ENCODE data around the gene AAMDC. TPM values are rescaled to one million over a fixed set of nuclear protein-coding genes. Genes with fewer than 3 reads are reported as not detected.

AAMDC gene
- 25.9 to 32.0 TPM (median 28.9 TPM) in 5 replicates for total RNA-seq (2022; extraction: Qiagen RNA extraction; ENCODE audit: low read depth)

DNA sequence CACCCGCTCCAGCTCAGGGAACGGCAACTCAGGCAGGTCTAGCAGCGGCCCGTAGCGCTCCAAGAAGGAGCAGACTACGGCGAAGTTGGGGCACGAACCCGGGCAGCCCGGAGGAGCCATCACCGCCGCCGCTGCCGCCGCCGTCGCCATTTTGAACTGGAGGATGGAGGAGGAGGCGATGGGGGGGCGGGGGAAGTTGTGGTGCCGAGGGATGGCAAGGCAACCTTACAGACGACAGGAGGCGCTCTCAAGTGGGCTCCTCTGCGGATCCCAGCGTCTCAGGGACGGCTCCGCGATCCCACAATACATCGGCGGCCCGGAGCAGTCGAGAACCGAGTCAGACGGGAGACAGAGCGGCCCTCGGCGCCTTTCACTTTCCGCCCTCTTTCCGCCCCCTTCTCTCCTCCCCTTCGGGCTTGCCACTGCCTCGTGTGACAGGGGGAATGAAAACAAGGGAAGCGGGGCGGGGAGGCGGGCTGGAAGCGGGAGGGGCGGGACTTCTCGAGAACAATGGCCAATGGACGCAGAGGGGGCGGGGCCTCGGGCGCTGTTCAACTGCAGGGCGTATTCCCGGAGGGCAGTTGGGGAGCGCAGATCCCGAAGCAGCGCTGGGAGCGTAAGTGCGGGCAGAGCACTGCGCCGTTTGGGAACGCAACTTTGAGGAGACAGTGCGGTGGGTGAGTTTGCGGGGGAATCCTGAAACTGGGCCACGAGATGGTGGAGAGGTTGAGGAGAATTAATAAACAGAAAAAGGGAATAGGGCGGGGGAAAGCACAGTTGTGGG, at the start of gene AAMDC, which contains the start of gene RSF1:
AAMDC (plus strand) TSS at position 580 of the 784 bp plus-strand sequence. CDS start 21,353 bp downstream, outside the sequence.
RSF1 (minus strand) TSS at position 158 of the 784 bp plus-strand sequence; CDS start at position 150, 8 bp downstream.

Other genes with a start within 250 kb of the AAMDC start
- 1.7 to 2.9 TPM (median 2.3 TPM) in 5 replicates for gene AQP11, start 231.2 kb upstream of the AAMDC start, total RNA-seq (2022; extraction: Qiagen RNA extraction; ENCODE audit: low read depth)
- 160 to 188 TPM (median 165 TPM) in 5 replicates for gene CLNS1A, start 183.3 kb upstream of the AAMDC start, total RNA-seq (2022; extraction: Qiagen RNA extraction; ENCODE audit: low read depth)
- gene RSF1, start 422 bp upstream of the AAMDC start, total RNA-seq (2022; extraction: Qiagen RNA extraction; ENCODE audit: low read depth) = 11.9 to 23.3 TPM (median 17.2 TPM) in 5 replicates
- 19.5 to 21.8 TPM (median 20.2 TPM) in 5 replicates for gene INTS4, start 173.5 kb downstream of the AAMDC start, total RNA-seq (2022; extraction: Qiagen RNA extraction; ENCODE audit: low read depth)
- gene KCTD14, start 202.1 kb downstream of the AAMDC start, total RNA-seq (2022; extraction: Qiagen RNA extraction; ENCODE audit: low read depth) = 1.6 to 2.2 TPM (median 1.9 TPM) in 5 replicates
- not detected in 5 replicates for gene THRSP, start 242.7 kb downstream of the AAMDC start, total RNA-seq (2022; extraction: Qiagen RNA extraction; ENCODE audit: low read depth)